Heart right ventricle (tissue), 16 donors: ENCODE measurements around the gene LRRC23. TPM values are rescaled to one million over a fixed set of nuclear protein-coding genes. Genes with fewer than 3 reads are reported as not detected.

Experiments
- ATAC-seq, 8 donors: fragments of 200-7000 bp; cut with Tn5 transposase; one replicate each; pipeline ENCODE4 v1.9.1; 2020; ENCODE audit warnings: mild to moderate bottlenecking in 8 of 8, moderate library complexity in 8 of 8, moderate number of reproducible peaks in 1 of 8
- DNase-seq, 2 donors: peaks; one replicate each; pipeline ENCODE4 v3.0.0-alpha.2; 2020
- H3K27ac ChIP-seq, 10 donors: fragments of 200-600 bp; sonication (generic) in 2 of 10; one replicate each; pipeline versions ENCODE4 v1.5.0 to v1.8.0; 2020 to 2022; ENCODE audit warnings: mild to moderate bottlenecking in 3 of 10
- H3K27me3 ChIP-seq, 7 donors: fragments of 200-600 bp; one replicate each; pipeline ENCODE4 v1.8.0; 2021 to 2022; ENCODE audit warnings: mild to moderate bottlenecking in 2 of 7
- H3K36me3 ChIP-seq, 9 donors: fragments of 200-600 bp; sonication (generic) in 1 of 9; one replicate each; pipeline versions ENCODE4 v1.5.0 to v1.8.0; 2020 to 2022; ENCODE audit warnings: mild to moderate bottlenecking in 2 of 9
- H3K4me1 ChIP-seq, 9 donors: fragments of 200-600 bp; sonication (generic) in 1 of 9; one replicate each; pipeline versions ENCODE4 v1.5.0 to v1.8.0; 2020 to 2022; ENCODE audit warnings: mild to moderate bottlenecking in 4 of 9
- H3K4me3 ChIP-seq, 10 donors: fragments of 200-600 bp; sonication (generic) in 2 of 10; one replicate each; pipeline versions ENCODE4 v1.5.0 to v1.8.0; 2020 to 2022; ENCODE audit warnings: mild to moderate bottlenecking in 7 of 10, moderate library complexity in 2 of 10
- H3K9me3 ChIP-seq, 11 donors: fragments of 200-600 bp in 10 of 11; sonication (generic) in 2 of 11; one replicate each; pipeline versions ENCODE4 v1.5.0 to v1.8.0; 2013 to 2022; ENCODE audit warnings: mild to moderate bottlenecking in 2 of 11, control low read depth in 1 of 11, moderate library complexity in 1 of 11
- CTCF ChIP-seq, 9 donors: fragments of 200-600 bp; sonication (generic) in 2 of 9; IDR thresholded peaks; one replicate each; pipeline versions ENCODE4 v1.5.0 to v1.8.0; 2021 to 2022; ENCODE audit warnings: antibody characterized with exemption in 9 of 9, mild to moderate bottlenecking in 5 of 9, moderate library complexity in 1 of 9
- WGBS, 2 donors: extraction: QIAGEN DNeasy Blood & Tissue Kit; methylation state at CpG; one replicate each; pipeline ENCODE4 v1.1.7; 2013; ENCODE audit warnings: inconsistent platforms in 1 of 2; 5-methylcytosine and 5-hydroxymethylcytosine counted together
- intact Hi-C, 10 donors: fragments of 100-400 bp; cut with DNase I; formaldehyde crosslinking; loops; one replicate each; pipeline versions ENCODE4 v1.11.1 to v1.14.2; 2022
- polyA plus RNA-seq, 2 donors: library from polyadenylated mRNA; stranded (reverse); fragments of 200-250 nt; gene quantifications; one replicate each; pipeline ENCODE4 v1.2.3, GENCODE V29; 2013
- total RNA-seq, 10 donors: library from RNA; stranded (reverse); fragmentation: NEBNext Ultra II Directional in 3 of 10; extraction: Animal tissue kit (Norgen Biotek cat#: 25700) in 3 of 10; gene quantifications; one replicate each; pipeline versions ENCODE4 v1.2.1 to v1.2.4, GENCODE V29; 2021 to 2023
- donor health status: Arrhythmogenic right ventricular cardiomyopathy.
- donor health status: ischemic (EF 13 %, LVEDD 7.1; RV severe dilation, severe dysfunction).
- donor health status: healthy with polysubstance abuse.
- donor health status: DM: no; HTN: yes; CAD: no.
- donor health status: DM: no; HTN: no; CAD: no.
- donor health status: ischemic (EF 25% LVEDD 6.9; RV normal size, moderate dysfunction).
- donor health status: ischemic (EF 25% LVEDD 5.7; RV mildly dilated, moderate dysfunction).
- donor health status: healthy.
- donor health status: DM: yes; HTN: yes; CAD: no.
- donor health status: Ischemic cardiomyopathy.
- donor health status: ischemic (EF 35%, LVEDD 5.7; RV mildly dilated, moderate dysfunction).
- donor health status: nonischemic (EF 11% LVEDD 7.7; RV severe dilation, severe dysfunction).
- donor health status: DM: yes; HTN: yes; CAD: no.
- donor health status: PGD.
- donor health status: ischemic (EF 29% LVEDD 5.4; RV normal size, mild dysfunction).
- donor health status: nonischemic (EF 23%, LVEDD 6.1; RV moderate dilation, normal function).

The LRRC23 gene
- total and polyA plus RNA-seq, 12 donors = 6.5 to 16.6 (median 11.9) TPM

- TF ChIP-seq CTCF (IDR thresholded peaks at IDR 0.05) = no peak
- ATAC-seq = no peak
- DNase-seq = no peak
- no peaks in the 10 kb centered on the region for H3K9me3 ChIP-seq
- H3K27me3 ChIP-seq = no peaks in the 10 kb centered on the region
- intact Hi-C loops = loop anchor here in 1 of 10 donors (5.0 kb wide), 1 partner anchor 68 kb away; the partner anchor contains the start of gene TPI1
- H3K4me1 ChIP-seq = peaks cover 19 to 90% (median 67%) of the 10 kb centered on the region in 9 donors
- WGBS, 2 donors = 52 to 67% methylated on average over 14 of the region's 14 CpGs
- peaks cover 0 to 72% (median 21%) of the 10 kb centered on the region in 9 donors for H3K36me3 ChIP-seq
- peak overlapping the region in 9 of 10 donors; percentile 46 to 98 (median 71) for H3K27ac ChIP-seq
- no peak overlapping the region for H3K4me3 ChIP-seq
Measured at GRCh38 chr12:6935371-6936193, 31.0 kb downstream of the LRRC23 start.

DNA sequence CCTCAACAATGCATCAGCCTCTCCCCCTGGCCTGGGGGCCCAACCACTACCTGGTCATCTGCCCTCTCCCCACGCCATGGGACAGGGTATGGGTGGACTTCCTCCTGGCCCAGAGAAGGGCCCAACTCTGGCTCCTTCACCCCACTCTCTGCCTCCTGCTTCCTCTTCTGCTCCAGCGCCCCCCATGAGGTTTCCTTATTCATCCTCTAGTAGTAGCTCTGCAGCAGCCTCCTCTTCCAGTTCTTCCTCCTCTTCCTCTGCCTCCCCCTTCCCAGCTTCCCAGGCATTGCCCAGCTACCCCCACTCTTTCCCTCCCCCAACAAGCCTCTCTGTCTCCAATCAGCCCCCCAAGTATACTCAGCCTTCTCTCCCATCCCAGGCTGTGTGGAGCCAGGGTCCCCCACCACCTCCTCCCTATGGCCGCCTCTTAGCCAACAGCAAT is 31.6 kb downstream of the LRRC23 start:
- intact Hi-C loops = loop anchor here in 1 of 10 donors (5.0 kb wide), 1 partner anchor 69 kb away; the partner anchor contains the start of gene TPI1
- Histone ChIP-seq H3K36me3 (peaks cover 0 to 76% (median 22%) of the 10 kb centered on the region in 9 donors), H3K4me1 (peaks cover 19 to 86% (median 66%) of the 10 kb centered on the region in 9 donors), H3K4me3 (no peak overlapping the region), H3K27ac (peak overlapping the region in 5 of 10 donors; percentile 74 to 98 (median 93)), H3K27me3 (no peaks in the 10 kb centered on the region), H3K9me3 (no peaks in the 10 kb centered on the region)
- ATAC-seq (peak in 1 of 8 donors; percentile 1), DNase-seq (no peak)
- WGBS, 2 donors = 89 to 93% methylated on average over 3 of the region's 3 CpGs
- TF ChIP-seq CTCF (IDR thresholded peaks at IDR 0.05) = no peak

DNA sequence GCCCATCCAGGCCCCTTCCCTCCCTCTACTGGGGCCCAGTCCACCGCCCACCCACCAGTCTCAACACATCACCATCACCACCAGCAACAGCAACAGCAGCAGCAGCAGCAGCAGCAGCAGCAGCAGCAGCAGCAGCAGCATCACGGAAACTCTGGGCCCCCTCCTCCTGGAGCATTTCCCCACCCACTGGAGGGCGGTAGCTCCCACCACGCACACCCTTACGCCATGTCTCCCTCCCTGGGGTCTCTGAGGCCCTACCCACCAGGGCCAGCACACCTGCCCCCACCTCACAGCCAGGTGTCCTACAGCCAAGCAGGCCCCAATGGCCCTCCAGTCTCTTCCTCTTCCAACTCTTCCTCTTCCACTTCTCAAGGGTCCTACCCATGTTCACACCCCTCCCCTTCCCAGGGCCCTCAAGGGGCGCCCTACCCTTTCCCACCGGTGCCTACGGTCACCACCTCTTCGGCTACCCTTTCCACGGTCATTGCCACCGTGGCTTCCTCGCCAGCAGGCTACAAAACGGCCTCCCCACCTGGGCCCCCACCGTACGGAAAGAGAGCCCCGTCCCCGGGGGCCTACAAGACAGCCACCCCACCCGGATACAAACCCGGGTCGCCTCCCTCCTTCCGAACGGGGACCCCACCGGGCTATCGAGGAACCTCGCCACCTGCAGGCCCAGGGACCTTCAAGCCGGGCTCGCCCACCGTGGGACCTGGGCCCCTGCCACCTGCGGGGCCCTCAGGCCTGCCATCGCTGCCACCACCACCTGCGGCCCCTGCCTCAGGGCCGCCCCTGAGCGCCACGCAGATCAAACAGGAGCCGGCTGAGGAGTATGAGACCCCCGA is 32.2 kb downstream of the LRRC23 start:
- no peak for DNase-seq
- WGBS, 2 donors = 32 to 38% methylated on average over 36 of the region's 36 CpGs
- Histone ChIP-seq H3K9me3 (no peaks in the 10 kb centered on the region), H3K27ac (peak overlapping the region; percentile 91 to 98 (median 94)), H3K4me3 (peak overlapping the region; percentile 58 to 96 (median 72)), H3K36me3 (peaks cover 0 to 82% (median 25%) of the 10 kb centered on the region in 9 donors), H3K27me3 (no peaks in the 10 kb centered on the region), H3K4me1 (peaks cover 19 to 86% (median 69%) of the 10 kb centered on the region in 9 donors)
- intact Hi-C loops = loop anchor here in 1 of 10 donors (5.0 kb wide), 1 partner anchor 70 kb away; the partner anchor contains the start of gene TPI1
- peak in 7 of 8 donors; percentile 0 to 18 (median 1) for ATAC-seq
- TF ChIP-seq CTCF (IDR thresholded peaks at IDR 0.05) = peak in 1 of 9 donors; percentile 5
